Hematopoietic multipotent progenitor cell treated with erythropoietin and hydrocortisone succinate and interleukin-3 and kit ligand, for 15 days (in vitro differentiated cells): Measurements from ENCODE around the gene GRIK5.

Experiments used
- DNase-seq: peaks from one replicate; pipeline ENCODE4 v3.0.0-alpha.2; 2015; ENCODE audit warnings: low spot score

Gene GRIK5

GRCh38 chr19:42076380-42076944 is 6.5 kb upstream of the GRIK5 start:
- DNase-seq, result no peak

GRCh38 chr19:42075616-42076379 is 5.8 kb upstream of the GRIK5 start, which contains the start of gene ZNF574:
ZNF574 (plus strand) TSS chr19:42076166; CDS start chr19:42078607, 2,441 bp downstream.
- peak; percentile 100 for DNase-seq

- DNase-seq, result no peak
Measured at GRCh38 chr19:42075364-42075615, 5.3 kb upstream of the GRIK5 start.

- peak; percentile 16 for DNase-seq
Measured at GRCh38 chr19:42074513-42075363, 4.7 kb upstream of the GRIK5 start.

GRCh38 chr19:42071247-42071646 is 1.2 kb upstream of the GRIK5 start:
- DNase-seq, result no peak

GRCh38 chr19:42068756-42069571 is 1.0 kb downstream of the GRIK5 start:
- DNase-seq, result no peak

- no peak for DNase-seq
Measured at GRCh38 chr19:42068361-42068755, 1.6 kb downstream of the GRIK5 start.

- no peak for DNase-seq
Measured at GRCh38 chr19:42067315-42067888, 2.6 kb downstream of the GRIK5 start.

GRCh38 chr19:42066075-42066754 is 3.8 kb downstream of the GRIK5 start:
- DNase-seq, result no peak

- no peak for DNase-seq
Measured at GRCh38 chr19:42065511-42065910, 4.5 kb downstream of the GRIK5 start.

GRCh38 chr19:42065051-42065450 is 5.0 kb downstream of the GRIK5 start:
- no peak for DNase-seq

GRCh38 chr19:42064432-42064831 is 5.6 kb downstream of the GRIK5 start:
- no peak for DNase-seq

GRCh38 chr19:42062381-42062780 is 7.6 kb downstream of the GRIK5 start:
- no peak for DNase-seq

- no peak for DNase-seq
Measured at GRCh38 chr19:42060117-42060516, 9.9 kb downstream of the GRIK5 start.

GRCh38 chr19:42059196-42059595 is 10.8 kb downstream of the GRIK5 start:
- DNase-seq, result no peak

GRCh38 chr19:42057846-42058245 is 12.2 kb downstream of the GRIK5 start:
- no peak for DNase-seq

- no peak for DNase-seq
Measured at GRCh38 chr19:42054205-42054604, 15.8 kb downstream of the GRIK5 start.

- no peak for DNase-seq
Measured at GRCh38 chr19:42053037-42053935, 16.7 kb downstream of the GRIK5 start.

GRCh38 chr19:42052241-42052863 is 17.7 kb downstream of the GRIK5 start:
- DNase-seq, result no peak
